HPDE6-E6E7 (cell line): Measurements from ENCODE around the gene ANKRD2.

Experiments used
- DNase-seq: peaks from one replicate; pipeline ENCODE4 v3.0.0; 2011; ENCODE audit warnings: missing footprints; ENCODE audit errors: extremely low spot score

Gene ANKRD2

GRCh38 chr10:97596101-97597082 lies 23.8 kb downstream of the ANKRD2 start:
- DNase-seq, result peak; percentile 86

- DNase-seq, result no peak
These were observed 25.2 kb downstream of the ANKRD2 start for GRCh38 chr10:97597778-97598177.

GRCh38 chr10:97598407-97599271 lies 26.1 kb downstream of the ANKRD2 start:
- no peak for DNase-seq

- no peak for DNase-seq
These were observed 26.7 kb downstream of the ANKRD2 start for GRCh38 chr10:97599272-97599619.

- DNase-seq, result no peak
These were observed 28.0 kb downstream of the ANKRD2 start for GRCh38 chr10:97600616-97601015.

GRCh38 chr10:97601268-97602215 lies 29.0 kb downstream of the ANKRD2 start:
- DNase-seq, result no peak

- no peak for DNase-seq
These were observed 34.6 kb downstream of the ANKRD2 start for GRCh38 chr10:97607095-97607636.

GRCh38 chr10:97608991-97609561 lies 36.5 kb downstream of the ANKRD2 start:
- no peak for DNase-seq

GRCh38 chr10:97611473-97611872 lies 38.9 kb downstream of the ANKRD2 start:
- no peak for DNase-seq

- peak; percentile 69 for DNase-seq
These were observed 39.8 kb downstream of the ANKRD2 start for GRCh38 chr10:97612386-97612785.

- no peak for DNase-seq
These were observed 45.7 kb downstream of the ANKRD2 start for GRCh38 chr10:97618285-97618684.

GRCh38 chr10:97618733-97619132 lies 46.2 kb downstream of the ANKRD2 start:
- no peak for DNase-seq

GRCh38 chr10:97623277-97623676 lies 50.7 kb downstream of the ANKRD2 start:
- DNase-seq, result no peak

- DNase-seq, result no peak
These were observed 55.2 kb downstream of the ANKRD2 start for GRCh38 chr10:97627731-97628130.

- no peak for DNase-seq
These were observed 55.6 kb downstream of the ANKRD2 start for GRCh38 chr10:97628228-97628627.

- DNase-seq, result no peak
These were observed 56.7 kb downstream of the ANKRD2 start for GRCh38 chr10:97629289-97629688.

- no peak for DNase-seq
These were observed 58.5 kb downstream of the ANKRD2 start for GRCh38 chr10:97631098-97631497.

GRCh38 chr10:97632949-97633884 lies 60.6 kb downstream of the ANKRD2 start, which contains the start of gene MORN4:
TSS of gene MORN4 (minus strand) at chr10:97633500. CDS start at chr10:97619653, 13,847 bp downstream.
- DNase-seq, result peak; percentile 96
